HG02759 (cell line): ENCODE results near the gene NT5DC2.

ENCODE experiments used
- ATAC-seq: cut with Tn5 transposase; IDR thresholded peaks from one replicate; pipeline ENCODE4 v1.9.1; 2021; ENCODE audit warnings: mild to moderate bottlenecking, moderate library complexity; ENCODE audit not compliant: unreplicated experiment

NT5DC2 gene

DNA sequence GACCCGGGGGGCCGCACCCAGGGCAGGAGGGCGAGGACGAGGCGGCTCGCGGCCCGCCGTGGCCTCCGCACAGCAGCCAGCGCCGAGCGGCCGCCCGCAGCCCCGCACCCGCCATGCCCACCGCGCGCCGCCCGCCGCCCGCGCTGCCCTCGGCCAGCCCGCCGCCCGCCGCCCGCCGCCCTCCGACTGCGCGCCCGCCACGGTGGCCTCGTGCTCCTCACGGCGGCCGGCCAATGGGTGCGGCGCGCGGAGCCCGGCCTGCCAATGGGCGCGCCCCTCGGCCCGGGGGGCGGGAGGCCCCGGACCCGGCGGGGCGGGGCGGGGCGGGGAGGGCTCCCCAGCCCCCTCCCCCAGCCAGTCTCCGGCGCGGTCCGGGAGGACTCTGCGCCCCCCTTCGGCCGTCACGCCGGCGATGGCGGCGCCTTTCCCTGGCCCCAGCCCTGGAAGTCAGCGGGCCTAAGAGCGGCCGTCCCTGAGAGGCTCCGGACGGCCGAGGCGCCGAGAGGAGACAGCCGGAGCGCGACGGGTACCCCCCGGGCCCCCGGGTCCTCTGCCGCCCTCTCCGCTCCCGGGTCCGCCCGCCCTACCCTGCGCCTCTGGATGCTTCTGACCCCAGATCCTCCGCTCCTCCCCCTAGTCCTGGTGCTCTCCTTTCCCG lies at the start of gene NT5DC2:
TSS of gene NT5DC2 (minus strand) at position 235 of the 658 bp plus-strand sequence. CDS start at position 115, 120 bp downstream.
- peak; percentile 45 for ATAC-seq

- ATAC-seq = no peak
Measured at GRCh38 chr3:52574056-52574965, 40.7 kb upstream of the NT5DC2 start.

- ATAC-seq = no peak
Measured at GRCh38 chr3:52572221-52572620, 38.6 kb upstream of the NT5DC2 start.

DNA sequence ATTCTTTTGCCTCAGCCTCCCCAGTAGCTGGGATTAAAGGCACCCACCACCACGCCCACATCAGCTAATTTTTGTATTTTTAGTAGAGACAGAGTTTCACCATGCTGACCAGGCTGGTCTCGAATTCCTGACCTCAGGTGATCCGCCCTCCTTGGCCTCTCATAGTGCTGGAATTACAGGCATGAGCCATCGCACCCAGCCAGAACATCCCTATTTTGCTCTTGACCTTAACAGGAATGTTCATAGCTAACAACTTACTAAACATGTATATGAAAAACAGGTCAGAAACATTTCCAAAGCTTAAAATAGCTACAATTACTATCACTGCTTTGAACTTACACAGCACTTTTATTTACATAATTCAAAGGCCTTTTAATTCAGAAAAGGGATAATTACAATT lies 36.4 kb upstream of the NT5DC2 start:
- ATAC-seq = no peak

DNA sequence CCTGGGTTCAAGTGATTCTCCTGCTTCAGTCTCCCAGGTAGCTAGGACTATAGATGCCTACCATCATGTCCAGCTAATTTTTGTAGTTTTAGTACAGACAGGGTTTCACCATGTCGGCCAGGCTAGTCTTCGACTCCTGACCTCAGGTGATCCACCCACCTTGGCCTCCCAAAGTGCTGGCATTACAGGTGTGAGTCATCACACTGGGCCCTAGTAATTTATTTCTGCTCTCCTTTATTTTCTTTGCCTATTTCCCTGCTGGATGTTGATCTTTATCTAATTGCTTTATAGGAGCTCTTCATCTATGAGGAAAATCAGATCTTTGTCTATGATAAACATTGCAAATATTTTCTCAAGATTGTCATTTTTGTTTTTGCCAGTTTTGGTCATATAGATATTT lies 34.4 kb upstream of the NT5DC2 start:
- no peak for ATAC-seq

- ATAC-seq = no peak
Measured at GRCh38 chr3:52563984-52564383, 30.3 kb upstream of the NT5DC2 start.

DNA sequence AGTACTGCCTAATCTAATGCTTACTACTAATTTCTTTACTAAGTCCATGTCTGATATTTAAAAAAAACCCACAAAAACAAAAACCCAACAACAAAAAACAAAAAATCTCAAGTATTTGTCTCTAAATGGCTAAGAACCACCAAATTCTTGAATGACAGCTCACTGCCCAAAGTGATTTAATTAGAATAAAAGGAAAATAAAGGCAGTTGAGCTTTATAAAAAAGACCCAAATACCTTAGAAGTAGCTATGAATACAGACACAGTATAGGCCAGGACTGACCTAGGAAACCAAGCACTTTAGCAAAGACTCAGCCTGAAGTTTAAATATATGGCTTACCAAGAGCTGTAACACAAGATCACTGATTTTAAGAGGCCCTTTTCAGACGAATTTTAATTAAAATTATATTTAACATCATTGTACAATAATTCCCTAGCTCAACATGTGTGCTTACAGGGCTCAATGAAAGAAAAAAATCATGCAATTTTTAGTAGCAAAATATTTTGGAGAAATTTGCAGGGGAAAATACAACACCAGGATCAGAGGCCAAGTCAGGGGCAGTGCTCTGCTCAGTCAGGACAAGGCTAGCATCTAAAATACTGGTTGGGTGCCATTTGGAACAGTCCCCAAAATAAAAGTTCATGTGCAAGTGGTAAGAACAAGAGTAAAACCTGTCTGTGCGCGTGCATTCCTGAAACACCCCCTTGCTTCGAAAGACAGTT lies 27.5 kb upstream of the NT5DC2 start:
- no peak for ATAC-seq

DNA sequence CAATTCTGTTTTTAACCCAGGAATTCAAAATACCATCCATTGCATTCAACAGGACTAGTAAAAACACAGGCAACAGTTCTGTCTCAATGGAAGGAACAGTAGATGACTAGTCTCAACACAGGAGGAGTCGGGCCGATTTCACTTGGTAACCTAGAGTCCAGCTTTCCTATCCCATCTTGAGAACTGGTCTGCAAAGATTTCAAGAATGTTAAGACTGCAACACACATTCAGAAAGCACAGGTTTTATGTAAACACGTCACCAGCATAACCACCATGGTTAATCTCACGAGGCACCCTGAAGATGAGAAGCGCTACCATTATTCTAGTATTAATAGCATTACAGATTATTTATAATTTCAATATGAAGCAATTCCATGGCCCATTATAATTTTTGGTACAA lies 24.8 kb upstream of the NT5DC2 start:
- ATAC-seq = no peak

- ATAC-seq = no peak
Measured at GRCh38 chr3:52557011-52557960, 23.6 kb upstream of the NT5DC2 start.

GRCh38 chr3:52555056-52555455 lies 21.4 kb upstream of the NT5DC2 start:
- no peak for ATAC-seq

DNA sequence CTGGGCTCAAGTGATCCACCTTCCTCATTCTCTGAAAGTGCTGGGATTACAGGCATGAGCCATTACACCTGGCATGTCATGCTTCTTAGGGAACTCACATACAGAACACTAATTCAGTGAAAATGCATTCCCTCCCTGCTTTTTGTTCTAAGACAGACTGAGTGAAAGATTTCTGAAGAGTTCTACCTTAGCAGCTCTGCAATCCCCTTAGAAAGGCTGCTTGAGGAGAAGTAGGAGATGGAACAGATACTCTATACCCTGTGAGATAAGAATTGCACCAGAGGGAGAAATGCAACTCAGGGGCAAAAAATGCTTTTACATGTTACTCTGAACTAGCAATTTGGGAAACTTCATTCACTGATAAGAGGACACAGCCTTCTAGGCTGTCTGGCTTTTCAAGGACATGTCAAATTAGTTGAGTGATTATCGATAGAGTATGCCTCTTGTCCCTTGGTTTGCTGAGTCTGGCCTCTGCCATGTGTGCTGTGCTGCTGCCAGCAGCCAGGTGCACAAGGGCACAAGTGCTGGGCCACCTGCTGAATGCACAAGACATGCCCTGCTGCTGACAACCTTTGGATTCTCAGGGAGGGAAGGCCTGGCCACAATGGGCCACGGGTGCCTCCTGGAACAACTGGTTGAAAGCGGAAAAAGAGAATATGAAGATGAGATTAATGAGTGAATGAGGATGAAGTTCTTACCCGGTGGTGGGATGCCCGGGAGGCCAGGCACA lies 20.5 kb upstream of the NT5DC2 start:
- no peak for ATAC-seq

DNA sequence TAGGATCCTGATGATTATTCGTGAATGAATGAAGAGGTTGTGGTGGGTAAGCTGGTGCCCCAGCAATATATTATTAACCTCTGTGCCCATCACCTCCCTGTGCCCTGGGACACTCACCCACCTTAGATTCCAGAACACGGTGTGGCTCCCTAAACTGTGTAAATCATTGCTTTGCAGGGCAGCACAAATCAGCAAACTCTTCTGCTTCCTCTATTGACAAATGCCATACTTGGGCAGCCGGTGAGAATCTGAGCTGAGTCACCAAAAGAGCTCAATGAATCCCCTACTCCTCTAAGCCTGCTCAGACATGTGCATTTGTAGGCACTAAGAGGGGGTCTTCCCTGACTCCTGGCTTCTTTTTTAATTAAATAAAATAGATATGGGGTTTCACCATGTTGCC lies 18.4 kb upstream of the NT5DC2 start:
- ATAC-seq = no peak

DNA sequence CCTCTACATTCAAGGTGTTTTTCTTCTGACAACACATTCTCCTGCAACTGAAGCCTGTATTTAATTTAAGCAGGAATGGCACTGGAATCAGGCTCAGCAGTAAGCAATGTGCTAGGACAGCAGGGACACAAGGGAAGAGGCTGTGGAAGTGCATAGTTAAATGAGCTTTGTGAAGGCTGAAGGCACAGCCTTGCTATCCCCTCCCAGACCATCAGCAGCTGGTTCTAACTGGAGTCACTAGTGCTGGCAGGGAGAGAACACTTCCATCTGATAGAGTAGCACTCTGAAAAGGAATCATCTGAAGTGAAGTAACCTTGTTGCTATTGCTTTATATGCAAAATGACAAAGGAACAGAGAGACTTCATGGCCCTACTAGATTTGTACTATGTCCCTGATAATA lies 17.5 kb upstream of the NT5DC2 start:
- no peak for ATAC-seq

DNA sequence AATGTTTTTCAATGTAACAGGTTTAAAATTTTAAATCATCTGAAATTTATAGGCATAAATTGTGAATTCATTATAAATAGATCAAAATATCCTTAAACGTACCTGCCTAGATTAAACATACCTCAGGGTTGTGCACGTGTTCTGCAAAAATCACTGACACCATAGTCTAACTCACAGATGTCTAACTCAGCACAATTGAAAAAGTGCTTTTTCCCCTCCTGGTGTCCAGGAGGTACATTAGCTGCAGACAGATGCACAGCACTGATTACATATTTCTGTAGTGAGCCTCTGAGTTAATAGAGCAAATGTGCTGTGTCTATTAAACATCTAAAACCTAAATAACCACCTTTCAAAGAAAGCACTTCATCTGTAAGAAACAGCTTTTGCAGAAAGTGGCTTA lies 13.5 kb upstream of the NT5DC2 start:
- ATAC-seq = no peak

GRCh38 chr3:52546111-52546901 lies 12.6 kb upstream of the NT5DC2 start:
- ATAC-seq = no peak

- ATAC-seq = no peak
Measured at GRCh38 chr3:52544937-52545336, 11.3 kb upstream of the NT5DC2 start.

GRCh38 chr3:52541050-52541449 lies 7.4 kb upstream of the NT5DC2 start:
- no peak for ATAC-seq

- no peak for ATAC-seq
Measured at GRCh38 chr3:52539010-52539653, 5.5 kb upstream of the NT5DC2 start.
